ENCODE measurements around the gene CDCA5. TPM values are rescaled to one million over a fixed set of nuclear protein-coding genes. Genes with fewer than 3 reads are reported as not detected.

Gene CDCA5
- total and polyA plus RNA-seq, 2 of the 4 experiments (the other 2 are of a cell fraction), result 9.1 to 14.0 TPM

DNA sequence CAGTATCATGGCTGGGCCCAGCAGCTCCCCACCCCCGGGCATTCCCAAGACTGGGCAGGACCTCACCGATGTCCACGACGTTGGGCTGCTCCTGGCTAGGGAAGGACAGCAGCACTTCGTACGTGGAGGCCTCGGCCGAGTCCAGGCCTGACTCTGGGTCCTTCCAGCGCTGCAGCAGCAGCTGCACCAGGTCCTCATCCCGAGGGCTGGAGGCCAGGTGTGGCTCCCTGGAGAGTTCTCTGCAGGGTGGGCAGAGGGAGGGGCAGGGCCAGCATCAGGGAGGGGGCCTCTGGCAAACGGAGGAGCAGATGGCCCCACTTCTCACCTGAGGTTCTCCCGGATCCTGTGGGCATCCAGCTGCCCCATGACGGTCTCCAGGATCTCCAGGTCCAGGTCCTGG is 25.8 kb downstream of the CDCA5 start:
- H3K27ac ChIP-seq (ENCODE audit: insufficient read depth, low read length), result no peak overlapping the region
- no peak overlapping the region for H2AK5ac ChIP-seq (ENCODE audit: low read depth, low read length)
- in situ Hi-C loops (cut with MboI; ENCODE audit: low sequenced_read_pairs) (no loop called here), intact Hi-C loops (cut with micrococcal nuclease) (no loop called here), dilution Hi-C loops (cut with HindIII; ENCODE audit: low sequenced_read_pairs, unreplicated experiment) (no loop called here)
- H3K9me3 ChIP-seq (ENCODE audit: control insufficient read depth, insufficient read depth, low read length), result no peaks in the 10 kb centered on the region
- no peak overlapping the region for H3K56ac ChIP-seq (ENCODE audit: extremely low read depth, insufficient read depth, low read length)
- no peak overlapping the region for H2BK120ac ChIP-seq (ENCODE audit: low read depth, low read length)
- H2AFZ ChIP-seq (replicated peaks; ENCODE audit: low read length, poor library complexity), result no peak overlapping the region
- DNase-seq, result no peak
- no peak overlapping the region for H4K8ac ChIP-seq (ENCODE audit: low read depth in 2 of 2, low read length in 2 of 2)
- no peaks in the 10 kb centered on the region for H4K20me1 ChIP-seq (ENCODE audit: insufficient read depth, low read length)
- H3K18ac ChIP-seq (ENCODE audit: low read depth, low read length), result no peak overlapping the region
- peaks cover 22% of the 10 kb centered on the region; the same call in 1 of the 2 replicates for H3K27me3 ChIP-seq (ENCODE audit: control insufficient read depth, insufficient read depth, low read length)
- H2BK5ac ChIP-seq (ENCODE audit: low read depth, low read length, poor library complexity, severe bottlenecking), result no peak overlapping the region
- no peak overlapping the region for H3K14ac ChIP-seq (replicated peaks; ENCODE audit: low read depth, low read length)
- peaks cover 5% of the 10 kb centered on the region; the same call in 1 of the 2 replicates for H3K9me1 ChIP-seq (ENCODE audit: insufficient read depth, low read length)
- H3K9ac ChIP-seq (ENCODE audit: low read depth, low read length), result no peak overlapping the region
- H2AK9ac ChIP-seq (replicated peaks; ENCODE audit: low read depth, low read length, poor library complexity), result no peak overlapping the region
- WGBS, 2 experiments (ENCODE audit: extremely low coverage in 2 of 2, insufficient read length in 1 of 2), result 69% methylated on average over 7 of the region's 13 CpGs; no CpG with 5 or more reads in 1 of the 2 experiments
- no peak overlapping the region for H3K4me3 ChIP-seq (ENCODE audit: insufficient read depth, low read depth, low read length)
- no peak overlapping the region for H3K4me2 ChIP-seq (ENCODE audit: low read depth, low read length)
- no peak overlapping the region for H2BK15ac ChIP-seq (ENCODE audit: low read depth, low read length)
- H3K79me1 ChIP-seq (ENCODE audit: low read depth in 1 of 2, low read length in 2 of 2), result no peaks in the 10 kb centered on the region
- TF ChIP-seq RCOR1 (IDR thresholded peaks at IDR 0.05; ENCODE audit: insufficient replicate concordance, low read length), result no peak
- TF ChIP-seq RAD21 (IDR thresholded peaks at IDR 0.05; ENCODE audit: low read length), result no peak
- TF ChIP-seq CEBPB (IDR thresholded peaks at IDR 0.05; ENCODE audit: low read depth, low read length), result no peak
- TF ChIP-seq, protein P1, sequence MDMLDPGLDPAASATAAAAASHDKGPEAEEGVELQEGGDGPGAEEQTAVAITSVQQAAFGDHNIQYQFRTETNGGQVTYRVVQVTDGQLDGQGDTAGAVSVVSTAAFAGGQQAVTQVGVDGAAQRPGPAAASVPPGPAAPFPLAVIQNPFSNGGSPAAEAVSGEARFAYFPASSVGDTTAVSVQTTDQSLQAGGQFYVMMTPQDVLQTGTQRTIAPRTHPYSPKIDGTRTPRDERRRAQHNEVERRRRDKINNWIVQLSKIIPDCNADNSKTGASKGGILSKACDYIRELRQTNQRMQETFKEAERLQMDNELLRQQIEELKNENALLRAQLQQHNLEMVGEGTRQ (IDR thresholded peaks at IDR 0.05; ENCODE audit: low read depth, low read length), result no peak
- TF ChIP-seq, protein P2, sequence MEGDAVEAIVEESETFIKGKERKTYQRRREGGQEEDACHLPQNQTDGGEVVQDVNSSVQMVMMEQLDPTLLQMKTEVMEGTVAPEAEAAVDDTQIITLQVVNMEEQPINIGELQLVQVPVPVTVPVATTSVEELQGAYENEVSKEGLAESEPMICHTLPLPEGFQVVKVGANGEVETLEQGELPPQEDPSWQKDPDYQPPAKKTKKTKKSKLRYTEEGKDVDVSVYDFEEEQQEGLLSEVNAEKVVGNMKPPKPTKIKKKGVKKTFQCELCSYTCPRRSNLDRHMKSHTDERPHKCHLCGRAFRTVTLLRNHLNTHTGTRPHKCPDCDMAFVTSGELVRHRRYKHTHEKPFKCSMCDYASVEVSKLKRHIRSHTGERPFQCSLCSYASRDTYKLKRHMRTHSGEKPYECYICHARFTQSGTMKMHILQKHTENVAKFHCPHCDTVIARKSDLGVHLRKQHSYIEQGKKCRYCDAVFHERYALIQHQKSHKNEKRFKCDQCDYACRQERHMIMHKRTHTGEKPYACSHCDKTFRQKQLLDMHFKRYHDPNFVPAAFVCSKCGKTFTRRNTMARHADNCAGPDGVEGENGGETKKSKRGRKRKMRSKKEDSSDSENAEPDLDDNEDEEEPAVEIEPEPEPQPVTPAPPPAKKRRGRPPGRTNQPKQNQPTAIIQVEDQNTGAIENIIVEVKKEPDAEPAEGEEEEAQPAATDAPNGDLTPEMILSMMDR (conservative IDR thresholded peaks at IDR 0.05; ENCODE audit: low read depth, low read length), result no peak
- TF ChIP-seq POLR2A (IDR thresholded peaks at IDR 0.05; ENCODE audit: low read depth, low read length), result no peak
- TF ChIP-seq MAZ (IDR thresholded peaks at IDR 0.05; ENCODE audit: borderline replicate concordance, low read depth, low read length), result no peak
- no peak for TF ChIP-seq CHD1 (IDR thresholded peaks at IDR 0.05; ENCODE audit: low read depth, low read length)
- no peak for TF ChIP-seq SMC3 (IDR thresholded peaks at IDR 0.05; ENCODE audit: low read depth, low read length)
- no peak for TF ChIP-seq MXI1 (IDR thresholded peaks at IDR 0.05; ENCODE audit: borderline replicate concordance, low read depth, low read length)
- TF ChIP-seq BHLHE40 (IDR thresholded peaks at IDR 0.05; ENCODE audit: low read depth, low read length), result no peak
- no peak for TF ChIP-seq RFX5 (IDR thresholded peaks at IDR 0.05; ENCODE audit: low read depth, low read length)
- no peak for TF ChIP-seq NFE2L2 (IDR thresholded peaks at IDR 0.05; ENCODE audit: low read depth, low read length)
- TF ChIP-seq MAFK (IDR thresholded peaks at IDR 0.05; ENCODE audit: low read depth, low read length), result no peak
- no peak for TF ChIP-seq FOS (IDR thresholded peaks at IDR 0.05; ENCODE audit: low read depth, low read length)
- TF ChIP-seq, protein P3, sequence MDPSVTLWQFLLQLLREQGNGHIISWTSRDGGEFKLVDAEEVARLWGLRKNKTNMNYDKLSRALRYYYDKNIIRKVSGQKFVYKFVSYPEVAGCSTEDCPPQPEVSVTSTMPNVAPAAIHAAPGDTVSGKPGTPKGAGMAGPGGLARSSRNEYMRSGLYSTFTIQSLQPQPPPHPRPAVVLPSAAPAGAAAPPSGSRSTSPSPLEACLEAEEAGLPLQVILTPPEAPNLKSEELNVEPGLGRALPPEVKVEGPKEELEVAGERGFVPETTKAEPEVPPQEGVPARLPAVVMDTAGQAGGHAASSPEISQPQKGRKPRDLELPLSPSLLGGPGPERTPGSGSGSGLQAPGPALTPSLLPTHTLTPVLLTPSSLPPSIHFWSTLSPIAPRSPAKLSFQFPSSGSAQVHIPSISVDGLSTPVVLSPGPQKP (IDR thresholded peaks at IDR 0.05; ENCODE audit: borderline replicate concordance, low read depth, low read length), result no peak
- no peaks in the 10 kb centered on the region for H3K4me1 ChIP-seq (ENCODE audit: control insufficient read depth, insufficient read depth, low read length)
- no peak overlapping the region for H2BK20ac ChIP-seq (ENCODE audit: low read depth, low read length)
- ChIA-PET CTCF (interaction anchor here (1.0 kb wide), 1 partner anchor 15 kb away, joined by 3 read pairs; no protein-coding TSS in a partner anchor), POLR2A (ENCODE audit: unreplicated experiment) (no interaction called here)
- no TSS peak for BruUV-seq (replicated peaks)
- no peak overlapping the region for H3K4ac ChIP-seq (ENCODE audit: low read depth, low read length)
- no peak overlapping the region for H4K5ac ChIP-seq (ENCODE audit: low read depth, low read length)
- no peaks in the 10 kb centered on the region for H3K36me3 ChIP-seq (ENCODE audit: control insufficient read depth, insufficient read depth, low read length)
- H3K23ac ChIP-seq (ENCODE audit: low read depth, low read length), result no peak overlapping the region
- ATAC-seq (ENCODE audit: low read depth), result no peak
- H4K91ac ChIP-seq (ENCODE audit: insufficient read depth, low read depth, low read length), result no peak overlapping the region
